ENCODE results near the gene DZIP1.
A peak's percentile ranks its signal among the peaks of the same experiment; 100 is the strongest.

Gene DZIP1

GRCh38 chr13:95540888-95541287 lies 103.6 kb downstream of the DZIP1 start:
- DNase-seq = no peak

GRCh38 chr13:95536632-95537241 lies 107.8 kb downstream of the DZIP1 start:
- DNase-seq = peak; percentile 75 to 86

GRCh38 chr13:95535243-95535642 lies 109.3 kb downstream of the DZIP1 start:
- no peak for DNase-seq

- DNase-seq = peak in 1 of 2 experiments; percentile 20
Observed at GRCh38 chr13:95533545-95534160, 110.9 kb downstream of the DZIP1 start.

- peak; percentile 90 to 92 for DNase-seq
Observed at GRCh38 chr13:95530178-95530577, 114.3 kb downstream of the DZIP1 start.

Measured in NCI-H526 (cell line).